Measurements from ENCODE around the gene NEK8.
"Not testable (repeated sequence)": the region's sequence is repeated elsewhere in the genome, so short reads cannot be mapped to it uniquely, and the experiment has no call there.

Gene NEK8

DNA sequence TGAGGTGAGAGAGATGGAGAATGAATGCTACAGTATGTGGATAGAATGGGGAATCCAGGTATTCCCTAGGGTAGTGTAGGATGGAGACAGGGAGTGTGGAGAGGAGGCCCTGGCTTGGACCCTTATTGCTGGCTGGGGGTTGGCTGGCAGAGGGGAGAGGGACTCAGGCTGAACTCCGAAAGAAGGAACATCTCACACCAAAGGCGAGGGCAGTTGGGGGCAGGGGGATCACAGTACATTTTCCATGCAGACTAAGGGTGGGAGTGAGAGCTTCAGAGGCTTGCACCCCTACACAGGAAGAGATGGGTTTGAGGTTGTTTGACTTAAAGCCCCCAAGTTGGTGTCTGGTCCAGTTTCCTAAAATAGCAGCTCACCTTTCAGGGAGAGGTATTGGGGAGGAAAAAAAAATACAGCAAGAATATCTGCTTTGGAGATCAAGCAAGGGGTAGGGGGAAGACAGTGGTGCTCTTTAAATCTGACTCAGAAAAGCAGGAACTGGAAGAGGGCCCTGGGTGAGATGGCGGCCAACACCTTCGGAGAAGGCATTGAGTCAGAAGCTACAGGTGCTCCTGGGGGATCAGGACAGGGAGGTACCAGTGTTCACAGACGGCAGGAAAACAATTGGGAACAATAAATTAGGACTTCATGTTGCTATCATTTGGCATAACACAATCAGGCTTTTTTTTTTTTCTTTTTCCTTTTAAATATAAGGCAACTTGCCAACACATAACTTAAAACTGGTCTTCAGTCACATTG lies 27.6 kb downstream of the NEK8 start:
- no peak for DNase-seq (ENCODE audit: extremely low spot score, insufficient read length, low read depth)
- no peak for FAIRE-seq

DNA sequence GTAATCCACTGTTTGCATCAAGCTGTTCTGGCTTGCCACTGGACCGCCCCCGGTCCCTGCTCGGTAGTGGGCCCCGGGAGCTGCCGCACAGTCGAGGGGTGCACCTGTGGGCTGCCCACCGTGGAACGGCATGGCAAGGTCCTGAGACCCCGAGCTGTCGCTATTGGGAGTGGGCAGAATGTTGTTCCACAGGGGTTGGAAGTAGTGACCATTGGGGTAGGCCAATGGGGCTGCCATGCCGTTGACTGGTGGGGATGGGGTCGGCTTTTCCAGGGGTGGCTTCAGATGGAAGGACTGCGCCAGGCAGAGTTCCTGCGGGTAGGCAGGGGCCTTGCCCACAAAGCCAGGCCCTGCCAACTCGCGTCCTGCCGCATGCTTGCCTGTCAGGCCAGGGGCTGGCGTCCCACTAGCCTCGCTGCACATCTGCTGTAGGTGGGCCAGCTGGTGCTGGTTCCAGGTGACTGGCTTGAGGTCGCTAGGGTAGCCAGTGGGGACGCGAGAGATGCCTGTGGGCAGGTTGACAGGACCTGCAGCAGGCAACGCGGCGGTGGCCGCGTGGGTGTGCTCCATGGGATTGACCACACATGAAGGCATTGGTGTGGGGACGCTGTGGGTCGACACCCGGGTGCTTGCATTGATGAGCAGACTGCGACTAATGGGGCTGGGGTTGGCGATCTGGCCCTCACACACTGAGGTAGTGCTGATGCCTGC lies 30.0 kb downstream of the NEK8 start:
- FAIRE-seq (no peak), DNase-seq (ENCODE audit: extremely low spot score, insufficient read length, low read depth) (no peak)

DNA sequence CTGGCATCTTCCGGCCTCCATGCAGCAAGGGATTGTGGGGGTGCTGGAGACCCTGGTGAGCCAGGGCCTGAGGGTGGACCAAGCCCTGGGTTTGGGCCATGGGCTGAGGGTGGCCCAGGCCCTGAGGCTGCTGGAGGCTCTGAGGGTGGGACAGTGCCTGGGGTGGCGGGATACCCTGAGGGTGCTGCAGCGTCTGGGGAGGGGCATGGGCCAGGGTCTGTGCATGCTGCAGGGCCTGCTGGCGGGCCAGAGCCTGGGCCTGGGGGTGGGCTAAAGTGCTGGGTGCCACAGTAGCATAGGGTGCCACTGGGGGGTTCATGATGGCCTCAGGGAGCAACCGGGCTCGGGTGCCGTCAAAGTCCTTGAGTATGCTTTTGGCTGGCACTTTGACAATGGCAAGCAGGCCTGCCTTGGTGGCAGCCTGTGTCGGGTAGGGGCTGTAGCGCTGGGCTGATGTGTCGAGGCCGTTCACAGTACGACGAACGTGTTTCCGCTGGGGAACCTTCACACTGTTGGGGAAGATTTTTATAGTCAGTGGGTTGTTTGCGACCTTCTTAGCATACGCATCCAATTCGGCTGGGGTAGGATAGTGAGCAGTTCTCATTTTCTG lies 30.8 kb downstream of the NEK8 start:
- no peak for DNase-seq (ENCODE audit: extremely low spot score, insufficient read length, low read depth)
- no peak for FAIRE-seq

DNA sequence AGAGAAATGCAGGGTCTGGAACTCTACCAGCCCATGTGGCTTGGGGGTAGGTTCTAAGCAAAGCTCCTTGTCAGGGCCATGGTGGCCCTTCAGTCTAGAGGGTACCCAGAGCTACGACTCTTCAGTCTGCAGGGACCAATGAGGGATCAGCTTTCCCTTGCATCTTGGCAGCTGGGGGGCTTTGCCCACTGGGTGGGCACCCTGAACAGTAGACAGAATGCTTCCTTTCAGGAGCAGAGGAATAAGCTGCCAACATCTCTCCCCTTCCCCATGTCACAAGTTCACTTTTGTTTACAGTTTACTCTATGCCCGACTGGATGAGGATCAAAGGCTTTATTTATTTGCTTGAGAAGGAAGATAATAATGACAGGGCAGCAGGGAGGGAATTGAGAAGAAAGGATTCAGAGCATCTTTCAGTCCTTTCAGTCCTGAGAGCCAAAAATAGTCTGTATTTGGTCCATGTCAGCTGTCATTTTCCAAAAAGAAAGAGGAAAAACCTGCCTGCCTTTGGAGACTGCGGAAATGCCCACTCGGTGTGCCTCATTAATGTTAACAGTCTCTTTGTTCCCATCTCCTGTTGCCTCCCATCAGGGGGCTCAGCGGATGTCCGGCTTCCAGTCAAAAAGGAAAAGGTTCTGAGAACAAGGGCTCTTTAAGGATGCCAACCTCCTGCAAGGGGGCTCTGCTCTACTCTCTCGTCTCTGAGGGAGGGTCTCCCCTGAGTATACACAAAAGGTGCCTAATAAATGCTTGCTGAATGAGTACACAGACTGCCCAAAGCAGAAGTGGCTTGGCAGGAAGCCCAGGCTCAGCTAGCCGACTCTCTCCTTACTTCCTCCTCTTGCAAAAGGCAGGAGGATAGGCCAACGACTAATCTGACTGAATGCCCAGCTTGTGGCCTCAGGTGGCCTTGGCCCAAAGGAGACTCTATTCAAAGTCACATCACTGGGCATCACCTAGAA lies 32.3 kb downstream of the NEK8 start:
- FAIRE-seq, result peak; percentile 33

DNA sequence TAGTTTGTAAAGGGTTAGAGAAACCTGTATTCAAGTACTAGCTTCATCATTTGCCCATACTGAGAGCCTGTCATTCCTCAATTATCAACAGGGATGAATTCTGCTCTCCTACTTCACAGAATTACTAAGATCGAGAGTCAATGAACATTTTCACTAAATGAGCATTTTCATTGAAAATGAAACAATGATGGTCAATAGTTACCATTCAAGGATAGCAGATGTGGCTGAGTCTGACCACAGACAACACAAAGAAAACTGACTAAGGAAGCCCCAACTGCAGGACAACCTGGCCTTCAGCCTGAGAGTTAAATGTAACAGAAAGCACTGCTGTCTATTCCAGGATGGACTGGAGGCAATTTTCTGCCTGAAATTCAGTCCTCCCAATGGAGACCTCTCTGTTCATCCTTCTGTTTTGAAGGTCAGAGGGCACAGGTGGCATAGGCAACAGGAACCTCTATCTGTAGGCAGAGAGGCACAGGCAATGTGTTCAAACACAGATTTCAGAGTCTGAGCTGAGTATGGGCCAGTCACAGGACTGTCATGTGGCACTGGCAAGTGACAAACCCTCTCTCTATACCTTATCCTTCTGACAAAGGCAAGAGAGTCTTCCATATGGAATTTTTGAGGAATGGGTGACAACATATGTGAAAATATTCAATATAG lies 34.7 kb downstream of the NEK8 start:
- FAIRE-seq (peak; percentile 81), DNase-seq (ENCODE audit: extremely low spot score, insufficient read length, low read depth) (no peak)

More for the DNA sequence above, 32.3 kb downstream of the NEK8 start:
- DNase-seq (ENCODE audit: extremely low spot score, insufficient read length, low read depth), result no peak

DNA sequence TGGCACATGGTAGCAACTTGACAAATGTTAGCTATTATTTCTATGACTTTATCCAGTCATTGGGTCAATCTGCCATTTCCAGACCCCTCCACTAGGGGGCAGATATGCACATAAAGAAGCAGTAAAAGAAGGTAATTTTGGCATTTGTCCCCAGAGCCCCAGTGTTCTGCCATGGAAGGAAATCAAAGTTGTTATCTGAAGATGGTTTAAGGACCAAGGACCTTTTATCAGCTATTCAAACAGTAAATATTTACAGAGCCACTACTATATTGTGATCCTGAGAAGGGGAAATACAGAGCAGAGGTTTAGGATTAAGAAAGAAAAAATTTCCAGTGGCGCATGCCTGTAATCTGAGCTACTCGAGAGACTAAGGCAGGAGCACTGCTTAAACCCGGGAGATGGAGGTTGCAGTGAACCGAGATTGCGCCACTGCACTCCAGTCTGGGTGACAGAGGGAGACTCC lies 35.2 kb downstream of the NEK8 start:
- DNase-seq (ENCODE audit: extremely low spot score, insufficient read length, low read depth), result no peak
- FAIRE-seq, result peak; percentile 82

DNA sequence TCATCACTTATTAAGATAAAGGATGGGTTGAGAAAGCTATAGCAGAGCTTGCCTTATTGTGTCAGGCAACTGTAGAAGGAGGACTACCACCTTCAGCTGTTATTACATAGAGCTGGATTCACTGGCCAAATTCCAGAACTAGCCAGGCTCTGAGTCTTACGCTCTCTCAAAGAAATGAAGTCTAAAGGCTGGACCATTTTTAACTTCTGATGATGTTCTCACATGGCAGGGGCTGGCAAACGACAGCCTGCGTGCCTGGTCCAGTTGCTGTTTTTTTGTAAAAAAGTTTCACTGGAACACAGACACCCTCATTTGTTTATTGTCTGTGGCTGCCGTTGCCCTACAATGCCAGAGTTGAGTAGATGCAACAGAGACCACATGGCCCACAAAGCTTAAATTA lies 36.5 kb downstream of the NEK8 start:
- no peak for FAIRE-seq

DNA sequence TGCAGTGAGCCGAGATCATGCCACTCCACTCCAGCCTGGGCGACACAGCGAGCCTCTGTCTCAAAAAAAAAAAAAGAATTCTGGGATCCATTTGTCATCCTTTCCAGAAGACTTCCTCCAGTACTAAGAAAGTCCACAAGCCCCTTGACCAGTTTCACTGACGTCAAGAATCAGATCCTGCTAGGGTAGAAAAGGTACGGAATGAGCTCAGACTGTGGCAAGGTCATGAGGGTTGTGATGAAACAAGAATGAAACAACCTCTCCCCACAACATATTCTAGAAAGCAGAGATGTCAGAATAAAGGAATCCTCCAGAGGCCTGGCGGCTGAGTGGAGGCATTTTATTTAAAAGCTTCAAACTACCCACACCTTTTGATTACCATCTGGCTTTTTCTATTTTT lies 45.1 kb downstream of the NEK8 start:
- FAIRE-seq, result no peak

More for the DNA sequence above, 36.5 kb downstream of the NEK8 start:
- DNase-seq (ENCODE audit: extremely low spot score, insufficient read length, low read depth), result no peak

DNA sequence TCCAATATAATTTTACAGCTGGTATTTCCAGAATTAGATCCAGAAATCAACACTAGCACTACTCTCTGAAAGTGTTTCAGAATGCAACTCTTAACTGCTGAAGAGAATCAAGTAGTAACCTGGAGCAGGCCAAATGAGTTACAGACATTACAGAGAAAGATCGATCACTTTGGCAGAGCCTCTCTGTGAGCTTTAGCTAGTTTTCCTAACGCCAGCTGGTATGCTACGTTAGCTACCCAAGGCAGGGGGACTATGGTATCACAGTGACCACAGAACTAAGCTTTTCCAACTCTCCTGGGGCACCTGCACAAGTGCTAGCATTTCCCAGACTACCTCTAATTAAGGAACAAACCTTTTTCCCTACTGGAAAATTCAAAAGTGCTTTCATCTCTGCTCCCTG lies 45.6 kb downstream of the NEK8 start:
- FAIRE-seq, result no peak

More for the DNA sequence above, 45.1 kb downstream of the NEK8 start:
- no peak for DNase-seq (ENCODE audit: extremely low spot score, insufficient read length, low read depth)

DNA sequence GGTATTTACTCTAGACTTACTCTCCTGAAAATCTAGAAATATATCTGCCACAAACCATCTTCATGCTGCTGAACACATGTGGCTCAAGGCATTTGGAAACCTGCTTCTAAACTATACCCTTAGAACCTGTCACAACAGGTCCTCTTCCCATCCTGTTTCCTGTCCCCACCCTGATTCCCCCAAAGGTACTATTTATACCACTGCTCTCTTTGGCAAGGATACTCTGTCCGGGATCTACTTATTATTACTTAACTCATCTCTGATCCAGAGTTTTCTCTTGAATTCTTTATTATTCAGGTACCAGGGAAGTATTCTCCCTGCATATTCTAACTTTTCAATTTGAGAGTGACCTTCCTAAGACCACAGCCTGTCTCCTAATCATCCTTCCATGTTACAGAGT lies 48.6 kb downstream of the NEK8 start:
- FAIRE-seq (no peak), DNase-seq (ENCODE audit: extremely low spot score, insufficient read length, low read depth) (no peak)

More for the DNA sequence above, 45.6 kb downstream of the NEK8 start:
- no peak for DNase-seq (ENCODE audit: extremely low spot score, insufficient read length, low read depth)

DNA sequence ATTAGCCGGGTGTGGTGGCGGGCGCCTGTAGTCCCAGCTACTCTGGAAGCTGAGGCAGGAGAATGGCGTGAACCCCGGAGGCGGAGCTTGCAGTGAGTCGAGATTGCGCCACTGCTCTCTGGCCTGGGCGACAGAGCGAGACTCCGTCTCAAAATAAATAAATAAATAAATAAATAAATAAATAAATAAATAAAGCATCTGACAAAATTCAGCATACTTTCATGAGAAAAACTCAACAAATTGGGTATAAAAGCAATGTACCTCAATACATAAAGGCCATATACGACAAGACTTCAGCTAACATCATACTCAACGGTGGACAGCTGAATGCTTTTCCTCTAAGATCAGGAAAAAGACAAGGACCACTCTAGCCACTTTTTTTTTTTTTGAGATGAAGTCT lies 51.0 kb downstream of the NEK8 start:
- not testable (repeated sequence) for FAIRE-seq

DNA sequence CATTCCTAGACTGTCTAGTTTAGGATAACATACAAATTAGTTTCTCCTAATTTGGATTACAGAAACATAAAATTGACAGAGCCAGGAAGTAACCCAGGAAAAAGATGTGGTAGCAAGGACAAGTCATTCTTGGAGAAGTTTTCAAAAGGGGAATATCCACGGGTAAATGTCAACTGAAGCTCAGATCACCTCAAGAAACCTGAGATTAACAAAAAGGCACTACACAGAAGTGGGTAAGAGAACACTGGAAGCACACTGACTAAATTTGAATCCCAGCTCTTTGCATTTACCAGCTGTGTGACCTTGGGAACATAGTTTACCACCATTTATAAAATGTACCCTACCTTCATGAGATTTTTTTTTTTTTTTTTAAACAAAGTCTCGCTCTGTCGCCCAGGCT lies 54.6 kb downstream of the NEK8 start:
- no peak for FAIRE-seq
- DNase-seq (ENCODE audit: extremely low spot score, insufficient read length, low read depth), result no peak

More for the DNA sequence above, 51.0 kb downstream of the NEK8 start:
- not testable (repeated sequence) for DNase-seq (ENCODE audit: extremely low spot score, insufficient read length, low read depth)

DNA sequence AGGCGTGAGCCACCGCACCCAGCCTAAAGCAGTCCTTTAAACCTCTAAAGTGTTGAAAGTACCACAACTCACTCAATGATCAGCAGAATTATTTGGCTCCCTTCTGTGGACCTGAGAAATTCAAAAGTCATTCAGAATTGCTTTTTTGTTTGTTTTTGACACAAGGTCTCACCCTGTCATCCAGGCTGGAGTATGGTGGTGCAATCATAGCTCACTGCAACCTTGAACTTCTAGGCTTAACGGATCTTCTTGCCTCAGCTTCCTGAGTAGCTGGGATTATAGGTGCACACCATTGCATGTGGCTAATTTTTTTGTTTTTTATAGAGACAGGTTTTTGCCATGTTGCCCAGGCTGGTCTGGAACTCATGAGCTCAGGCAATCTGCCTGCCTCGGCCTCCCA lies 59.5 kb downstream of the NEK8 start:
- no peak for FAIRE-seq
- DNase-seq (ENCODE audit: extremely low spot score, insufficient read length, low read depth), result no peak
